ENCODE results near the gene BRD9. TPM values are rescaled to one million over a fixed set of nuclear protein-coding genes. Genes with fewer than 3 reads are reported as not detected.
"Not testable (repeated sequence)": the region's sequence is repeated elsewhere in the genome, so short reads cannot be mapped to it uniquely, and the experiment has no call there.

Gene BRD9
- total RNA-seq, 1 donor from 2014 or later: 22.4 TPM

DNA sequence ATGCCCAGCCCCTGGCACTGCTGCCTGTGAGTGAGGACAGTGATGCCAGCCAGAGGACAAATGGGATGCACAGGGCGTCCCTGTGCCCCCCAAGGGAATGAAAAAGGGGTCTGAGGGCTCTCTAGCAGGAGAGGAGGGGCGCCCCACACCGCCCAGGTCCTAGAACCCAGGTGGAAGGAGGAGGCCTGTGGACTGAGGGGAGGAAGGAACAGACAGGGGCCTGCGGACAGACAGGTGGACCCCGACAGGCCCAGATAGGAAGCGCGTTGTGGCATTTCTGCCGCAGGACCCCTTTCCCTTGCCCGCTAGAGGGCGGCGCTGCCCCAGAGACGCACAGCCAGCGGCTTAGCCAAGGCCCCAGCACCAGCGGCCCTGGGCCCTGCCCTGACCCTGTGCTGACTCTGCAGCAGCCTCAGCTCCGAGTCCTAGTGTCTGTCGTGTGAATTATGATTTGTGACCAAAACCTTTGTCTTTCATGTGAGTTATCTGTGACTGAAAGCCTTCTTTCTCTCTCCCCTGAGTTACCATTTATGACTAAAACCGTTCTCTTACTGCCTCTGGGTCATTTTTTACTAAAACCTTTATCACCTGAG, 30.8 kb upstream of the BRD9 start:
- Histone ChIP-seq H3K36me3 (ENCODE audit: control insufficient read depth in 3 of 3, insufficient read depth in 3 of 3, low read length in 3 of 3) (no peaks in the 10 kb centered on the region), H3K9me3 (ENCODE audit: control insufficient read depth in 3 of 3, low read length in 3 of 3) (peaks cover 0 to 3% (median 0%) of the 10 kb centered on the region in 3 donors), H3K4me1 (ENCODE audit: control insufficient read depth in 3 of 3, insufficient read depth in 3 of 3, low read length in 3 of 3) (peaks cover 4 to 10% (median 5%) of the 10 kb centered on the region in 3 donors), H3K27me3 (ENCODE audit: control insufficient read depth in 3 of 3, insufficient read depth in 3 of 3, low read length in 3 of 3) (peaks cover 18 to 30% (median 21%) of the 10 kb centered on the region in 3 donors), H3K9ac (ENCODE audit: low read depth in 1 of 3, low read length in 3 of 3) (peak overlapping the region in 1 of 3 donors; percentile 40), H3K4me3 (ENCODE audit: low read length in 3 of 3) (no peak overlapping the region), H3K27ac (ENCODE audit: low read depth, low read length) (no peak overlapping the region)

- H3K27me3 ChIP-seq (ENCODE audit: control insufficient read depth in 3 of 3, insufficient read depth in 3 of 3, low read length in 3 of 3): peaks cover 16 to 26% (median 19%) of the 10 kb centered on the region in 3 donors
- H3K4me3 ChIP-seq (ENCODE audit: low read length in 3 of 3): no peak overlapping the region
- H3K9ac ChIP-seq (ENCODE audit: low read depth in 1 of 3, low read length in 3 of 3): peak overlapping the region in 1 of 3 donors; percentile 40
- no peaks in the 10 kb centered on the region for H3K36me3 ChIP-seq (ENCODE audit: control insufficient read depth in 3 of 3, insufficient read depth in 3 of 3, low read length in 3 of 3)
- peaks cover 0 to 3% (median 0%) of the 10 kb centered on the region in 3 donors for H3K9me3 ChIP-seq (ENCODE audit: control insufficient read depth in 3 of 3, low read length in 3 of 3)
- H3K4me1 ChIP-seq (ENCODE audit: control insufficient read depth in 3 of 3, insufficient read depth in 3 of 3, low read length in 3 of 3): peaks cover 4 to 10% (median 5%) of the 10 kb centered on the region in 3 donors
- H3K27ac ChIP-seq (ENCODE audit: low read depth, low read length): no peak overlapping the region
Observed at GRCh38 chr5:922436-923280, 30.1 kb upstream of the BRD9 start.

DNA sequence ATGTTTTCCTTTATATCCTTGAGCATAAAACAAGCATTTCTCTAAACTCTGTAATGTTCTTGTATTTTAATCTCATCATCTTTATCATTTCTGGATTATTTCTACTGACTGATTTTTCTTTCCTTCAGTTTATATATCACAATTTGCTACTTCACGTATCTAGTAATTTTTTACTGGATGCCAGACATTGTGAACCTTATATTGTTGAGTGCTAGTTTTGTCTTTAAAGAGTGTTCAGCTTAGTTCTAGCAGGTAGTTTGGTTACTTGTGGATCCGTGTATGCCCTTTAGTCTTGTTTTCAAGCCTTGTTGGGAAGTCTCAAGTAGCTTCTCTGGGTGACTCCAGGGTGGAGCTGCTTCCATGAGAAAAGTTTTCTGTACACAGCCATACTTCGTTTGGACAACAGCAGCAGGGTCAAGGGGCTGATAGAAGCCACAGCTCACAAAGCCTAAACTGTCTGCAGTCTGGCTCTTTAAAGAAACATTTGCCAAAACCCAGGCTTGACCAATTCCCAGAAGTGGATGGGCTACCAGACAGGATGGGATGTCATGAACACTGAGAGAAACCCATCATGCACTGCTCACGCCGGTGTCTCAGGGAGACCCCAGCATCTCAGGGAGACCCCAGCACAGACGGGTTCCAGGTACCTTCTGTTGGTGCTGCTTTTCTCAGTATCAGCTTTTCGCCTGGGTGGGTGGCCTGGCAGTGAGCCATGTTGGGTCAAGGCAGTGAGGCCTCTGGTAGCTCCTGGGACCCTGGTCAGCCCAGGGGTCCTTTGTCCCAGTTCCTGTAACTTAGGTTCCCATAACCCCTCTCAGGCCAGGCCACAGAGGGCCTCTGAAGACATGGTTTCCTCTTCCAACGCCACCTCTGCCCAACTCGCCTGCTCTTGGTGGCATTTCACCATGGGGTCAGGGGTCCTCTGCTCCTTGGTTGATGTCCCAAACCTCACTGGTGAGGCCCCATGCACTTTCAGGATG, 29.1 kb upstream of the BRD9 start:
- Histone ChIP-seq H3K27me3 (ENCODE audit: control insufficient read depth in 3 of 3, insufficient read depth in 3 of 3, low read length in 3 of 3) (peaks cover 7 to 19% (median 11%) of the 10 kb centered on the region in 3 donors), H3K9me3 (ENCODE audit: control insufficient read depth in 3 of 3, low read length in 3 of 3) (peaks cover 0 to 3% (median 0%) of the 10 kb centered on the region in 3 donors), H3K4me1 (ENCODE audit: control insufficient read depth in 3 of 3, insufficient read depth in 3 of 3, low read length in 3 of 3) (peaks cover 2 to 6% (median 5%) of the 10 kb centered on the region in 3 donors), H3K4me3 (ENCODE audit: low read length in 3 of 3) (no peak overlapping the region), H3K27ac (ENCODE audit: low read depth, low read length) (no peak overlapping the region), H3K9ac (ENCODE audit: low read depth in 1 of 3, low read length in 3 of 3) (no peak overlapping the region), H3K36me3 (ENCODE audit: control insufficient read depth in 3 of 3, insufficient read depth in 3 of 3, low read length in 3 of 3) (no peaks in the 10 kb centered on the region)

- Histone ChIP-seq H3K9ac (ENCODE audit: low read depth in 1 of 3, low read length in 3 of 3) (no peak overlapping the region), H3K9me3 (ENCODE audit: control insufficient read depth in 3 of 3, low read length in 3 of 3) (peaks cover 0 to 3% (median 0%) of the 10 kb centered on the region in 3 donors), H3K27me3 (ENCODE audit: control insufficient read depth in 3 of 3, insufficient read depth in 3 of 3, low read length in 3 of 3) (peaks cover 2 to 8% (median 4%) of the 10 kb centered on the region in 3 donors), H3K36me3 (ENCODE audit: control insufficient read depth in 3 of 3, insufficient read depth in 3 of 3, low read length in 3 of 3) (no peaks in the 10 kb centered on the region), H3K4me1 (ENCODE audit: control insufficient read depth in 3 of 3, insufficient read depth in 3 of 3, low read length in 3 of 3) (no peaks in the 10 kb centered on the region), H3K27ac (ENCODE audit: low read depth, low read length) (no peak overlapping the region), H3K4me3 (ENCODE audit: low read length in 3 of 3) (no peak overlapping the region)
Observed at GRCh38 chr5:920321-920720, 27.7 kb upstream of the BRD9 start.

DNA sequence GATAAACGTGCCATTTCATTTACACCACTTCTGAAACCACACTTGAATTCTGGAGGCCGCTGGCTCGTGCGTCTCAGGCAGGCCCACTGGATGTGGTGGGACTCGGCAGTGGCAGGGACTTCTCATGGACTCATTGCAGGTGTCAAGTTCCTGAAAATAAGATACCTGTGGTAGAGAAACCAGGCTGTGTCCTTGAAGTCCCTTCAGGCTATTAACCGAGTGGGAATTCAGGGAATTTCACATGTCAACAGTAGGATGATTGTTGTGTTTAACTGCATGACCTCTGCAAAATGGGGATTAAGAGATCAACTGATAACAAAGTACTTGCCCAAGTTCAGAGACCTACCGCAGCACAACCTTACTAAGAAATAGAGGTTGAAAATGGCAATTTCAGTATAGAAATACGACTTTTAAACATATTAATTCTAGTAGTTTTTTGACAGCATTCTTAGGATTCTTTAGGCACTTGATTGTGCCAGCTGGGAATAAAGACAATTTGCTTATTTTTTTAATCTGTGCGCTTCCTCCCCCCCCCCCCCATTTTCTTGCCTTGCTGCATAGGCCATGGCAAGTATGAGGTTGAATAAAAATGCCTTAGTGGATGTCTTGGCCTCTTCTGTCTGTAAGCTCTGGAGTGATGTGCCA, 26.9 kb upstream of the BRD9 start:
- no peaks in the 10 kb centered on the region for H3K36me3 ChIP-seq (ENCODE audit: control insufficient read depth in 3 of 3, insufficient read depth in 3 of 3, low read length in 3 of 3)
- H3K9me3 ChIP-seq (ENCODE audit: control insufficient read depth in 3 of 3, low read length in 3 of 3): peaks cover 0 to 3% (median 0%) of the 10 kb centered on the region in 3 donors
- H3K27me3 ChIP-seq (ENCODE audit: control insufficient read depth in 3 of 3, insufficient read depth in 3 of 3, low read length in 3 of 3): peaks cover 0 to 8% (median 0%) of the 10 kb centered on the region in 3 donors
- H3K4me3 ChIP-seq (ENCODE audit: low read length in 3 of 3): no peak overlapping the region
- no peak overlapping the region for H3K9ac ChIP-seq (ENCODE audit: low read depth in 1 of 3, low read length in 3 of 3)
- H3K4me1 ChIP-seq (ENCODE audit: control insufficient read depth in 3 of 3, insufficient read depth in 3 of 3, low read length in 3 of 3): no peaks in the 10 kb centered on the region
- no peak overlapping the region for H3K27ac ChIP-seq (ENCODE audit: low read depth, low read length)

DNA sequence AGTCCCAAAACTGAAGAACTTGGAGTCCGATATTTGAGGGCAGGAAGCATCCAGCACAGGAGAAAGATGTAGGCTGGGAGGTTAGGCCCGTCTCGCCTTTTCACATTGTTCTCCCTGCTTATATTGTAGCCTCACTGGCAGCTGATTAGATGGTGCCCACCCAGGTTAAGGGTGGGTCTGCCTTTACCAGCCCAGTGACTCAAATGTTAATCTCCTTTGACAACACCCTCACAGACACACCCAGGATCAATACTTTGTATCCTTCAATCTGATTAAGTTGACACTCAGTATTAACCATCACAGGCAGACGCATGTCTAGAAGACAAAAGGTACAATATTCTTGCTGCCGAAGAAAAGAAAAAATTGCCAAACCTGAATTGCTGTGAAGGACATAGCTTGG, 26.1 kb upstream of the BRD9 start:
- H3K9me3 ChIP-seq (ENCODE audit: control insufficient read depth in 3 of 3, low read length in 3 of 3); H3K9ac ChIP-seq (ENCODE audit: low read depth in 1 of 3, low read length in 3 of 3); H3K4me1 ChIP-seq (ENCODE audit: control insufficient read depth in 3 of 3, insufficient read depth in 3 of 3, low read length in 3 of 3); H3K36me3 ChIP-seq (ENCODE audit: control insufficient read depth in 3 of 3, insufficient read depth in 3 of 3, low read length in 3 of 3); H3K4me3 ChIP-seq (ENCODE audit: low read length in 3 of 3); H3K27me3 ChIP-seq (ENCODE audit: control insufficient read depth in 3 of 3, insufficient read depth in 3 of 3, low read length in 3 of 3); H3K27ac ChIP-seq (ENCODE audit: low read depth, low read length): not testable (repeated sequence)

DNA sequence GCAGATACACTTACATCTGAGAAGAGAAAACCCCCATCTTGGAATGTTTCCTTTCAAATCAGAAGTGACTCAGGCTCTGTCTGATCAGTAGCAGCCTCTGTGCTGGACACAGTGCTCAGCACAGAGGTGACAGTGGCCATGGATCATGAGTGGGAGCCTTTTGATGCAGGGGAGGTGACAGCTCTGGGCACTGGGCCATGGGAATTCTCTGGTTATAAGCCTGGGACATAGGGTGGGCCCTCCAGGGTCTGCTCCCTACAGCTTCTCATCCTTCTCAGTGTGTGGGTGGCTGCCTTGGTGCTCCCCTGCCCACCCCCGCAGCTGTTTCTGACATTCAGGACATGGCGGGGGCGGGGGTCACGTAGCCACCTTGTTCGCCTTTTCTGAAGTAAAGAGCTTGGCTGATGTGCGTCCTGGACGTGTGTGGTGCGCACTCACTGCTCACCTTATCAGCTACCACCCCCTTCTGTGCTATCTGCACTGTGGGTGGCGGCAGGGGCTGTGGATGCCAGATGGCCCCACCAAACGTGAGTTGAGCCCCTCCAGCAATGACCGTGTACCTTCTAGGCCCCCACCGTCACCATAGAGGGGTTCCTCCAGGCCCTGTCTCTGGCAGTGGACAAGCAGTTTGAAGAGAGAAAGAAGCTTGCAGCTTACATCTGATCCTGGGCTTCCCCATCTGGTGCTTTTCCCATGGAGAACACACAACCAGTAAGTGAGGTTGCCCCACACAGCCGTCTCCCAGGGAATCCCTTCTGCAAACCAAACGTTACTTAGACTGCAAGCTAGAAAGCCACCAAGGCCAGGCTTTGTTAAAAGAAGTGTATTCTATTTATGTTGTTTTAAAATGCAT, 24.1 kb upstream of the BRD9 start:
- peaks cover 0 to 3% (median 0%) of the 10 kb centered on the region in 3 donors for H3K9me3 ChIP-seq (ENCODE audit: control insufficient read depth in 3 of 3, low read length in 3 of 3)
- H3K27me3 ChIP-seq (ENCODE audit: control insufficient read depth in 3 of 3, insufficient read depth in 3 of 3, low read length in 3 of 3): no peaks in the 10 kb centered on the region
- no peak overlapping the region for H3K9ac ChIP-seq (ENCODE audit: low read depth in 1 of 3, low read length in 3 of 3)
- H3K4me3 ChIP-seq (ENCODE audit: low read length in 3 of 3): no peak overlapping the region
- no peak overlapping the region for H3K27ac ChIP-seq (ENCODE audit: low read depth, low read length)
- no peaks in the 10 kb centered on the region for H3K36me3 ChIP-seq (ENCODE audit: control insufficient read depth in 3 of 3, insufficient read depth in 3 of 3, low read length in 3 of 3)
- no peaks in the 10 kb centered on the region for H3K4me1 ChIP-seq (ENCODE audit: control insufficient read depth in 3 of 3, insufficient read depth in 3 of 3, low read length in 3 of 3)

GRCh38 chr5:915946-916345, 23.3 kb upstream of the BRD9 start:
- no peaks in the 10 kb centered on the region for H3K4me1 ChIP-seq (ENCODE audit: control insufficient read depth in 3 of 3, insufficient read depth in 3 of 3, low read length in 3 of 3)
- peaks cover 0 to 3% (median 0%) of the 10 kb centered on the region in 3 donors for H3K9me3 ChIP-seq (ENCODE audit: control insufficient read depth in 3 of 3, low read length in 3 of 3)
- no peaks in the 10 kb centered on the region for H3K36me3 ChIP-seq (ENCODE audit: control insufficient read depth in 3 of 3, insufficient read depth in 3 of 3, low read length in 3 of 3)
- H3K27ac ChIP-seq (ENCODE audit: low read depth, low read length): no peak overlapping the region
- H3K27me3 ChIP-seq (ENCODE audit: control insufficient read depth in 3 of 3, insufficient read depth in 3 of 3, low read length in 3 of 3): no peaks in the 10 kb centered on the region
- no peak overlapping the region for H3K4me3 ChIP-seq (ENCODE audit: low read length in 3 of 3)
- H3K9ac ChIP-seq (ENCODE audit: low read depth in 1 of 3, low read length in 3 of 3): no peak overlapping the region

- H3K4me1 ChIP-seq (ENCODE audit: control insufficient read depth in 3 of 3, insufficient read depth in 3 of 3, low read length in 3 of 3); H3K9me3 ChIP-seq (ENCODE audit: control insufficient read depth in 3 of 3, low read length in 3 of 3); H3K9ac ChIP-seq (ENCODE audit: low read depth in 1 of 3, low read length in 3 of 3): not testable (repeated sequence)
Observed at GRCh38 chr5:915346-915745, 22.7 kb upstream of the BRD9 start.

More at GRCh38 chr5:915346-915745, 22.7 kb upstream of the BRD9 start:
- not testable (repeated sequence) for H3K36me3 ChIP-seq (ENCODE audit: control insufficient read depth in 3 of 3, insufficient read depth in 3 of 3, low read length in 3 of 3); H3K4me3 ChIP-seq (ENCODE audit: low read length in 3 of 3); H3K27me3 ChIP-seq (ENCODE audit: control insufficient read depth in 3 of 3, insufficient read depth in 3 of 3, low read length in 3 of 3); H3K27ac ChIP-seq (ENCODE audit: low read depth, low read length)

Data from skeletal muscle tissue (tissue), 4 donors.